GM18951 (cell line): ENCODE measurements around the gene ZNF563.
"Not testable (repeated sequence)": the region's sequence is repeated elsewhere in the genome, so short reads cannot be mapped to it uniquely, and the experiment has no call there.

ENCODE experiments used
- POLR2A ChIP-seq: IDR thresholded peaks from 4 replicates; pipeline ENCODE4 v1.6.1; 2011; ENCODE audit warnings: mild to moderate bottlenecking; ENCODE audit not compliant: insufficient read length, insufficient read depth; ENCODE audit errors: extremely low read depth
- in situ Hi-C: fragments of 300-500 bp; cut with MboI; formaldehyde crosslinking; loops from one replicate; pipeline ENCODE4 v1.12.0; 2022; ENCODE audit warnings: low sequenced_read_pairs, mixed read lengths, inconsistent platforms; ENCODE audit not compliant: unreplicated experiment

Gene ZNF563

GRCh38 chr19:12331211-12331941 lies 2.1 kb downstream of the ZNF563 start:
- in situ Hi-C loops: no loop called here
- no peak for TF ChIP-seq POLR2A

- no peak for TF ChIP-seq POLR2A
- in situ Hi-C loops: no loop called here
Measured at GRCh38 chr19:12330340-12330739, 3.1 kb downstream of the ZNF563 start.

GRCh38 chr19:12325690-12326089 lies 7.7 kb downstream of the ZNF563 start:
- TF ChIP-seq POLR2A: no peak
- in situ Hi-C loops: no loop called here

GRCh38 chr19:12318782-12319413 lies 14.5 kb downstream of the ZNF563 start:
- no peak for TF ChIP-seq POLR2A
- in situ Hi-C loops: no loop called here

GRCh38 chr19:12314553-12314952 lies 18.9 kb downstream of the ZNF563 start:
- no peak for TF ChIP-seq POLR2A
- in situ Hi-C loops: no loop called here

GRCh38 chr19:12308891-12309290 lies 24.5 kb downstream of the ZNF563 start:
- in situ Hi-C loops: not testable (repeated sequence)

GRCh38 chr19:12295191-12295590 lies 38.2 kb downstream of the ZNF563 start:
- in situ Hi-C loops: no loop called here
- TF ChIP-seq POLR2A: no peak

- in situ Hi-C loops: no loop called here
- TF ChIP-seq POLR2A: peak; percentile 83
Measured at GRCh38 chr19:12294249-12295158, 38.9 kb downstream of the ZNF563 start, which contains the start of gene ZNF44. TSS of gene ZNF44 (minus strand) at chr19:12294883. CDS start at chr19:12294694, 189 bp downstream.

GRCh38 chr19:12293777-12294248 lies 39.6 kb downstream of the ZNF563 start:
- peak; percentile 58 for TF ChIP-seq POLR2A
- in situ Hi-C loops: no loop called here

GRCh38 chr19:12289790-12290065 lies 43.7 kb downstream of the ZNF563 start:
- no peak for TF ChIP-seq POLR2A
- in situ Hi-C loops: no loop called here

- no peak for TF ChIP-seq POLR2A
- in situ Hi-C loops: no loop called here
Measured at GRCh38 chr19:12287958-12288500, 45.4 kb downstream of the ZNF563 start.

- TF ChIP-seq POLR2A: no peak
- in situ Hi-C loops: no loop called here
Measured at GRCh38 chr19:12284631-12285030, 48.8 kb downstream of the ZNF563 start.

- TF ChIP-seq POLR2A: no peak
- in situ Hi-C loops: no loop called here
Measured at GRCh38 chr19:12284226-12284625, 49.2 kb downstream of the ZNF563 start.
